MCF 10A (cell line): ENCODE data around the gene SOCS4. TPM values are rescaled to one million over a fixed set of nuclear protein-coding genes. Genes with fewer than 3 reads are reported as not detected.
"Not testable (repeated sequence)": the region's sequence is repeated elsewhere in the genome, so short reads cannot be mapped to it uniquely, and the experiment has no call there.

Experiments
- BruUV-seq: library from RNA; stranded (reverse); fragments of 400-500 nt; replicated peaks from 2 replicates; lab custom pipeline; 2021; lab: Mats Ljungman, UMichigan
- CTCF ChIA-PET: fragments of 300-600 bp; sonication (Branson Sonifier 250); formaldehyde crosslinking; extraction: SDS; loops from one replicate; lab custom pipeline; 2021; ENCODE audit warnings: antibody characterized with exemption, inconsistent platforms; lab: Yijun Ruan, JAX
- POLR2A ChIA-PET: fragments of 300-600, 350-650 bp; sonication (Branson Sonifier 250); formaldehyde crosslinking; extraction: SDS; loops from one replicate; lab custom pipeline; 2020; ENCODE audit warnings: antibody characterized with exemption, inconsistent platforms; lab: Yijun Ruan, JAX
- DNase-seq: peaks from one replicate; pipeline ENCODE4 v3.0.0-alpha.2; 2018; ENCODE audit not compliant: unreplicated experiment
- H3K27ac Mint-ChIP-seq: one replicate; pipeline ENCODE4 v1.8.0; 2022; ENCODE audit warnings: mild to moderate bottlenecking, low read depth, mixed read lengths; ENCODE audit not compliant: unreplicated experiment
- H3K27me3 Mint-ChIP-seq: one replicate; pipeline ENCODE4 v1.8.0; 2022; ENCODE audit warnings: mixed read lengths; ENCODE audit not compliant: insufficient read depth, unreplicated experiment
- H3K36me3 Mint-ChIP-seq: one replicate; pipeline ENCODE4 v1.8.0; 2022; ENCODE audit warnings: mild to moderate bottlenecking, moderate library complexity, mixed read lengths; ENCODE audit not compliant: insufficient read depth, unreplicated experiment
- H3K4me1 Mint-ChIP-seq: one replicate; pipeline ENCODE4 v1.8.0; 2022; ENCODE audit warnings: mixed read lengths; ENCODE audit not compliant: insufficient read depth, unreplicated experiment
- H3K4me3 Mint-ChIP-seq: one replicate; pipeline ENCODE4 v1.8.0; 2022; ENCODE audit warnings: mild to moderate bottlenecking, moderate library complexity, mixed read lengths; ENCODE audit not compliant: unreplicated experiment
- H3K9me3 Mint-ChIP-seq: one replicate; pipeline ENCODE4 v1.8.0; 2022; ENCODE audit warnings: mixed read lengths; ENCODE audit not compliant: unreplicated experiment
- intact Hi-C: fragments of 100-400 bp; cut with micrococcal nuclease; formaldehyde crosslinking; loops from 2 replicates; pipeline ENCODE4 v1.14.1; 2022
- total RNA-seq: library from RNA; stranded (reverse); gene quantifications from 2 replicates; pipeline ENCODE4 v1.2.3, GENCODE V29; 2022
- TF ChIP-seq, protein P1 (sequence below): fragments of 200-600 bp; IDR thresholded peaks from one replicate; pipeline ENCODE4 v1.8.0; 2022; ENCODE audit warnings: antibody characterized with exemption, mild to moderate bottlenecking; ENCODE audit not compliant: unreplicated experiment

The SOCS4 gene
- total RNA-seq, 1 experiment from 2014 or later, result 29.6 TPM

DNA sequence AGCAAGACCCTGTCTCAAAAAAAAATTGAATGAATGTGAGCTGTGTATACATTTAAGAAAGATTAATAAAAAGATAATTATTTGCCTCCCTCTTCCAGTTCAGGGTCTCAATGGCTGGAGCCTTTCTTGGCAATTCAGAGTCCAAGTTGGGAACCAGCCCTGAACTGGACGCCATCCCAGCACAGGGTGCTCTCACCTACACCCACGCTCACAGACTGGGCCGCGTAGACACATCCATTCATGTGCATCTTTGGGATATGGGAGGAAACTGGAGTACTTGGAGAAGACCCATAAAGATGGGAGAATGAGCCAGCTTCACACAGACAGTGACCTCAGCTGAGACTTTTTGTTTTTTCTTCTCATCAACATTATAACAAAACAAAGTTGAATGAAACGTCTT, 30.9 kb downstream of the SOCS4 start:
- no peak overlapping the region for H3K27ac Mint-ChIP-seq
- no peaks in the 10 kb centered on the region for H3K27me3 Mint-ChIP-seq
- H3K4me3 Mint-ChIP-seq, result no peak overlapping the region
- no peak for DNase-seq
- ChIA-PET POLR2A (interaction anchor here (0.7 to 5.7 kb wide), 7 partner anchors 8 to 85 kb away, joined by 3 to 45 read pairs (median 3); no protein-coding TSS in a partner anchor), CTCF (interaction anchor here (0.6 to 1.3 kb wide), 3 partner anchors 20 to 297 kb away, joined by 3 to 5 read pairs (median 5); no protein-coding TSS in a partner anchor)
- peaks cover 22% of the 10 kb centered on the region for H3K4me1 Mint-ChIP-seq
- BruUV-seq, result no TSS peak
- TF ChIP-seq, protein P1, sequence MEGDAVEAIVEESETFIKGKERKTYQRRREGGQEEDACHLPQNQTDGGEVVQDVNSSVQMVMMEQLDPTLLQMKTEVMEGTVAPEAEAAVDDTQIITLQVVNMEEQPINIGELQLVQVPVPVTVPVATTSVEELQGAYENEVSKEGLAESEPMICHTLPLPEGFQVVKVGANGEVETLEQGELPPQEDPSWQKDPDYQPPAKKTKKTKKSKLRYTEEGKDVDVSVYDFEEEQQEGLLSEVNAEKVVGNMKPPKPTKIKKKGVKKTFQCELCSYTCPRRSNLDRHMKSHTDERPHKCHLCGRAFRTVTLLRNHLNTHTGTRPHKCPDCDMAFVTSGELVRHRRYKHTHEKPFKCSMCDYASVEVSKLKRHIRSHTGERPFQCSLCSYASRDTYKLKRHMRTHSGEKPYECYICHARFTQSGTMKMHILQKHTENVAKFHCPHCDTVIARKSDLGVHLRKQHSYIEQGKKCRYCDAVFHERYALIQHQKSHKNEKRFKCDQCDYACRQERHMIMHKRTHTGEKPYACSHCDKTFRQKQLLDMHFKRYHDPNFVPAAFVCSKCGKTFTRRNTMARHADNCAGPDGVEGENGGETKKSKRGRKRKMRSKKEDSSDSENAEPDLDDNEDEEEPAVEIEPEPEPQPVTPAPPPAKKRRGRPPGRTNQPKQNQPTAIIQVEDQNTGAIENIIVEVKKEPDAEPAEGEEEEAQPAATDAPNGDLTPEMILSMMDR, result no peak
- H3K9me3 Mint-ChIP-seq, result no peaks in the 10 kb centered on the region
- intact Hi-C loops, result no loop called here
- H3K36me3 Mint-ChIP-seq, result peaks cover 83% of the 10 kb centered on the region

DNA sequence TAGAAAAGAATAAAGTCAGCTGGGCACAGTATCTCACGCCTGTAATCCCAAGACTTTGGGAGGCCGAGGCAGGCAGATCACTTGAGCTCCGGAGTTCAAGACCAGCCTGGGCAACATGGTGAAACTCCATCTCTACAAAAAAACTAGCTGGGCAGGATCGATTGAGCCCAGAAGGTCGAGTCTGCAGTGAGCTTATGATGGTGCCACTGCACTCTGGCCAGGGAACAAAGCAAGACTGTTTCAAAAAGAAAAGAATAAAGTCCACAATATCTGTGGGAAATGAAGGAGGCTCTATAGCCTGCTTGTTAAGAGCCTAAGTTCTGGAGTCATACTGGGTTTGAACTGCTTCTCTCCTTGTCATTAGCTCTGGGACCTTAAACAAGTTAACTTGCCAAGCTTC, 32.3 kb downstream of the SOCS4 start:
- no peak for DNase-seq
- no TSS peak for BruUV-seq
- Mint-ChIP-seq H3K27ac (no peak overlapping the region), H3K27me3 (no peaks in the 10 kb centered on the region), H3K4me1 (peaks cover 9% of the 10 kb centered on the region), H3K4me3 (no peak overlapping the region), H3K9me3 (no peaks in the 10 kb centered on the region), H3K36me3 (peaks cover 83% of the 10 kb centered on the region)
- POLR2A ChIA-PET, result interaction anchor here (0.6 to 5.7 kb wide), 5 partner anchors 8 to 43 kb away, joined by 3 to 45 read pairs (median 5); partner anchors contain the start of gene MAPK1IP1L
- CTCF ChIA-PET, result interaction anchor here (0.7 to 1.9 kb wide), 2 partner anchors 8 to 13 kb away, joined by 4 to 7 read pairs; partner anchors contain the start of gene MAPK1IP1L
- intact Hi-C loops, result no loop called here
- TF ChIP-seq, protein P1, result no peak

DNA sequence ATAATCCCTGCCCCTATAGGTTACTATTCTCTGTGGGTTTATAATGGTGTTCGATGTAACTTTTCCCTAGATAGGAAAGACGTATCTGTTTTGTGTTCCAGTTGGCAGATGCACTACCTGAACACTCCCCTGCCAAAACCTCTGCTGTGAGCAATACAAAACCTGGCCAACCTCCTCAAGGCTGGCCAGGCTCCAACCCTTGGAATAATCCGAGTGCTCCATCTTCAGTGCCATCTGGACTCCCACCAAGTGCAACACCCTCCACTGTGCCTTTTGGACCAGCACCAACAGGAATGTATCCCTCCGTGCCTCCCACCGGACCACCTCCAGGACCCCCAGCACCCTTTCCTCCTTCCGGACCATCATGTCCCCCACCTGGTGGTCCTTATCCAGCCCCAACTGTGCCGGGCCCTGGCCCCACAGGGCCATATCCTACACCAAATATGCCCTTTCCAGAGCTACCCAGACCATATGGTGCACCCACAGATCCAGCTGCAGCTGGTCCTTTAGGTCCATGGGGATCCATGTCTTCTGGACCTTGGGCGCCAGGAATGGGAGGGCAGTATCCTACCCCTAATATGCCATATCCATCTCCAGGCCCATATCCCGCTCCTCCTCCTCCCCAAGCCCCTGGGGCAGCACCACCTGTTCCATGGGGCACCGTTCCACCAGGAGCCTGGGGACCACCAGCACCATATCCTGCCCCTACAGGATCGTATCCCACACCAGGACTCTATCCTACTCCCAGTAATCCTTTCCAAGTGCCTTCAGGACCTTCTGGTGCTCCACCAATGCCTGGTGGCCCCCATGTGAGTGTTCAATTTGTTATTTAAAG, 35.7 kb downstream of the SOCS4 start:
- BruUV-seq, result no TSS peak
- Mint-ChIP-seq H3K27ac (peak overlapping the region; percentile 46), H3K36me3 (peaks cover 92% of the 10 kb centered on the region), H3K27me3 (no peaks in the 10 kb centered on the region), H3K4me1 (peaks cover 7% of the 10 kb centered on the region), H3K9me3 (no peaks in the 10 kb centered on the region), H3K4me3 (no peak overlapping the region)
- POLR2A ChIA-PET, result interaction anchor here (1.3 to 6.0 kb wide), 7 partner anchors 9 to 36 kb away, joined by 3 to 69 read pairs (median 7); partner anchors contain the start of genes MAPK1IP1L, SOCS4 and WDHD1
- TF ChIP-seq, protein P1, result no peak
- DNase-seq, result peak; percentile 54
- CTCF ChIA-PET, result interaction anchor here (1.2 kb wide), 1 partner anchor 12 kb away, joined by 4 read pairs; the partner anchor contains the start of gene MAPK1IP1L
- intact Hi-C loops, result no loop called here

DNA sequence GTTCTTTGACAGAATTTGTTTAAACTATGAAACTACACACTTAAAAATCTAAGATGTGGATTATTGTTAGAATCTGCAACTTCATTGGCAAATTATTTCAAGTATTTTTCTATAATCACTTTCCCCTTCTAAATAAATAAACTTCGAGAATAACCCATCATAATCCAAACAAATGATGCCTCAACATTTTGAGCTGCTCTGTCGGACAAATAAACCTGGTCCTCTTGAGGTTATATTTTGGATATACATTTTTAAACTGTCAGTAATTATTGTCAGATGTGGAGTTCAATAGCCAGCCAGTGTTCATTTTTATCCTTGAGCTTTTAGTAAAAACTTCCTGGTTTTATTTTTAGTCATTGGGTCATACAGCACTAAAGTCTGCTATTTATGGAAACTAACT, 37.9 kb downstream of the SOCS4 start:
- H3K27me3 Mint-ChIP-seq, H3K4me3 Mint-ChIP-seq, H3K9me3 Mint-ChIP-seq, intact Hi-C loops, H3K27ac Mint-ChIP-seq, DNase-seq, BruUV-seq, H3K4me1 Mint-ChIP-seq: not testable (repeated sequence)
- ChIA-PET POLR2A (interaction anchor here (1.1 to 6.0 kb wide), 5 partner anchors 9 to 37 kb away, joined by 3 to 69 read pairs (median 7); partner anchors contain the start of gene MAPK1IP1L), CTCF (interaction anchor here (1.3 to 2.4 kb wide), 3 partner anchors 12 to 96 kb away, joined by 3 to 17 read pairs (median 5); partner anchors contain the start of gene MAPK1IP1L)
- peaks cover 86% of the 10 kb centered on the region for H3K36me3 Mint-ChIP-seq
